TTC549 (cell line): ENCODE data around the gene PHLPP1.

Experiments used
- FAIRE-seq: peaks from 2 replicates; lab custom pipeline; 2012; peaks lifted over from hg19 to GRCh38; lab: Jason Lieb, UNC

The PHLPP1 gene

GRCh38 chr18:62744076-62744968, 29.0 kb downstream of the PHLPP1 start:
- FAIRE-seq: no peak

- no peak for FAIRE-seq
Measured at GRCh38 chr18:62745089-62745751, 29.9 kb downstream of the PHLPP1 start.

GRCh38 chr18:62749389-62749788, 34.0 kb downstream of the PHLPP1 start:
- no peak for FAIRE-seq

GRCh38 chr18:62751341-62751821, 36.0 kb downstream of the PHLPP1 start:
- no peak for FAIRE-seq

GRCh38 chr18:62751977-62752376, 36.6 kb downstream of the PHLPP1 start:
- FAIRE-seq: no peak

GRCh38 chr18:62754026-62754425, 38.7 kb downstream of the PHLPP1 start:
- no peak for FAIRE-seq

GRCh38 chr18:62755454-62755853, 40.1 kb downstream of the PHLPP1 start:
- no peak for FAIRE-seq

- FAIRE-seq: no peak
Measured at GRCh38 chr18:62755946-62756345, 40.6 kb downstream of the PHLPP1 start.

GRCh38 chr18:62757399-62758010, 42.2 kb downstream of the PHLPP1 start:
- FAIRE-seq: no peak

GRCh38 chr18:62758591-62758990, 43.2 kb downstream of the PHLPP1 start:
- no peak for FAIRE-seq

- FAIRE-seq: no peak
Measured at GRCh38 chr18:62759704-62760402, 44.5 kb downstream of the PHLPP1 start.

- FAIRE-seq: no peak
Measured at GRCh38 chr18:62760403-62760734, 45.0 kb downstream of the PHLPP1 start.

- no peak for FAIRE-seq
Measured at GRCh38 chr18:62763101-62763521, 47.8 kb downstream of the PHLPP1 start.

- FAIRE-seq: no peak
Measured at GRCh38 chr18:62766266-62766665, 50.9 kb downstream of the PHLPP1 start.

- no peak for FAIRE-seq
Measured at GRCh38 chr18:62767321-62767720, 52.0 kb downstream of the PHLPP1 start.

GRCh38 chr18:62767836-62768557, 52.7 kb downstream of the PHLPP1 start:
- no peak for FAIRE-seq

GRCh38 chr18:62768558-62768943, 53.2 kb downstream of the PHLPP1 start:
- no peak for FAIRE-seq

- FAIRE-seq: no peak
Measured at GRCh38 chr18:62769216-62769615, 53.9 kb downstream of the PHLPP1 start.

GRCh38 chr18:62771494-62772270, 56.3 kb downstream of the PHLPP1 start:
- FAIRE-seq: no peak

- FAIRE-seq: no peak
Measured at GRCh38 chr18:62772860-62773584, 57.7 kb downstream of the PHLPP1 start.
